GM13977 (cell line): ENCODE measurements around the gene RGMB.

Experiments
- DNase-seq: peaks from one replicate; pipeline ENCODE4 v3.0.0; 2012; ENCODE audit warnings: low spot score
- in situ Hi-C: fragments of 300-500 bp; cut with MboI; formaldehyde crosslinking; loops from one replicate; pipeline ENCODE4 v1.12.0; 2022; ENCODE audit warnings: low sequenced_read_pairs, low pct_unique_long_range_greater_than_20kb, mixed read lengths, inconsistent platforms; ENCODE audit not compliant: unreplicated experiment
- TF ChIP-seq, protein P1 (sequence below): IDR thresholded peaks from 2 replicates; pipeline ENCODE4 v1.5.1; 2012; ENCODE audit warnings: mild to moderate bottlenecking, control low read depth; ENCODE audit not compliant: insufficient read depth; ENCODE audit errors: extremely low read depth, missing control alignments

RGMB gene

DNA sequence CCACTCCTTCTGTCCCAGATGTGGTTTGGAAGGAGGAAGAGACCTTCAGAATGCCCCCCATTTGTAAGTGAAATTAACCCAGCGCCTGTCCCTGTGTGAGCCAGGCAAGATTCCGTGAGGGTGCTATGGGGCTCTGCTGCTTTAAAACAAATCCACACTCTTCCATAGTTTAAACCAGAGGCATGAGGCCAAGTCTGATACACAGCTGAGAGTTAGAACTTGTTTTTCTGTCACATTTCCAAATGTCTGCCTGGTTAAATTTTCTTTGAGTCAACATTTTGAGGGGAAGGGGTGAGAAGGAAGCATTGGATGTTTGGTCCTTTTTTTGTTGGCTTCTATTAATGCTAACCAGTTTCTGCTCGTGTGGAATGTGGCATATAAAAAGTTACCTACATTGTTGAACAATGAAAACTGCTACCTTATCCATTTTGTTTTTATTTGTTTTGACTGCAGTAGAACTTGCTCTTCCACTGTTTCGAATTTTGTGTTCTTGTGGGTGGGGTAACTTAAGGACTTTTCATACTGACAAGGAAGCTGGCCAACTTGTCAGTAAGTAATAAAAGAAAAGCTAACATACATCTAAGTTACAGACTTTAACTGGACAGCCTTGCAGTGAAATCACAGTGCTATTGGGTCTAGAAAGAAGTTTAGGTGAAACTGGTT lies 12.9 kb downstream of the RGMB start:
- TF ChIP-seq, protein P1, sequence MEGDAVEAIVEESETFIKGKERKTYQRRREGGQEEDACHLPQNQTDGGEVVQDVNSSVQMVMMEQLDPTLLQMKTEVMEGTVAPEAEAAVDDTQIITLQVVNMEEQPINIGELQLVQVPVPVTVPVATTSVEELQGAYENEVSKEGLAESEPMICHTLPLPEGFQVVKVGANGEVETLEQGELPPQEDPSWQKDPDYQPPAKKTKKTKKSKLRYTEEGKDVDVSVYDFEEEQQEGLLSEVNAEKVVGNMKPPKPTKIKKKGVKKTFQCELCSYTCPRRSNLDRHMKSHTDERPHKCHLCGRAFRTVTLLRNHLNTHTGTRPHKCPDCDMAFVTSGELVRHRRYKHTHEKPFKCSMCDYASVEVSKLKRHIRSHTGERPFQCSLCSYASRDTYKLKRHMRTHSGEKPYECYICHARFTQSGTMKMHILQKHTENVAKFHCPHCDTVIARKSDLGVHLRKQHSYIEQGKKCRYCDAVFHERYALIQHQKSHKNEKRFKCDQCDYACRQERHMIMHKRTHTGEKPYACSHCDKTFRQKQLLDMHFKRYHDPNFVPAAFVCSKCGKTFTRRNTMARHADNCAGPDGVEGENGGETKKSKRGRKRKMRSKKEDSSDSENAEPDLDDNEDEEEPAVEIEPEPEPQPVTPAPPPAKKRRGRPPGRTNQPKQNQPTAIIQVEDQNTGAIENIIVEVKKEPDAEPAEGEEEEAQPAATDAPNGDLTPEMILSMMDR = no peak
- in situ Hi-C loops = no loop called here
- DNase-seq = no peak

DNA sequence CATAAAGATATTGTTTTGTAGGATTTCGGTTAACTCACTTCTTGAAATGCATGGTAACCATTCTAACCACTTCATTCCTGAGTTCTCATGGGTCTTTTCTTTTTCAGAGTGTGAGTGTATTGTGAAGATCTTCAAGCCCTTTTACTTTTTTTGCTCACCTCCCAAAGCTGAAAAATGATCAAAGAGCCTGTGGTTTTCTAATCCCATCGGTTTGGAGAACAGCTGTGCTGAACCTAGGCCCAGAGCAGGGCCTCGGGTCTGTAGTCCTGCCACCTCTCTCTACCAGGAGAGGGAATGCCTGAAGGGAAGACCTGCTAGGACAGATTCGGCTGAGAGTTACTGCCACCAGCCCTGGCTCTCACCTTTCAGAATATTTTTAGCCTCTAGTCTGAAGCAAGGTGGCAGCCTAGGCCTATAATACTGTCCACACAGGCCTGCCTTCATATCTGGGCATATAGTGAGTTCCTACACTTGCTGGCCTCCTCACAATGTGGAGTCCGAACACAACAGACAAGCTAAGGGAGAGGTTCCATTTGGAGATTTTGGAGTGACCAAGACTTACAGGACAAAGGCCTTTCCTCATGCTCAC lies 13.8 kb downstream of the RGMB start:
- TF ChIP-seq, protein P1 = no peak
- DNase-seq = no peak
- in situ Hi-C loops = no loop called here

DNA sequence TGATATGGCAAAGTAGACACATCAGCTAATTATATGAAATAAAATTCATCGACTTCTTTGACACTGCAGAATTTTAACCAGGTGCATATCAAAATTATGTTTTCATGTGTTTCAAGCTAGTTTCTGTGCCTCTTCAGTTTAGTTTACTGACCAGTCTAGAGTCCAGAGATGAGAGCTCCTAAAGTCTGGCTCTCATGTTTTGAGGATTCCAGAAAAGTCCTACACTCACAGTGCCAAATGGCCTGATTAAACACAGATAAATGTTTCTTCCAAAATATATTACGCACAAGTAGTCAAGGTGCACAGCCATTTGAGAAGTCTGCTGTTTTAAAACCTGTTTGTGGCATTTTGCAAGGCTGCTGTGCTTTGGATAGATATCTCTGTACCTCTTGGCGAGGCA lies 15.6 kb downstream of the RGMB start:
- in situ Hi-C loops = no loop called here
- TF ChIP-seq, protein P1 = no peak
- DNase-seq = no peak

DNA sequence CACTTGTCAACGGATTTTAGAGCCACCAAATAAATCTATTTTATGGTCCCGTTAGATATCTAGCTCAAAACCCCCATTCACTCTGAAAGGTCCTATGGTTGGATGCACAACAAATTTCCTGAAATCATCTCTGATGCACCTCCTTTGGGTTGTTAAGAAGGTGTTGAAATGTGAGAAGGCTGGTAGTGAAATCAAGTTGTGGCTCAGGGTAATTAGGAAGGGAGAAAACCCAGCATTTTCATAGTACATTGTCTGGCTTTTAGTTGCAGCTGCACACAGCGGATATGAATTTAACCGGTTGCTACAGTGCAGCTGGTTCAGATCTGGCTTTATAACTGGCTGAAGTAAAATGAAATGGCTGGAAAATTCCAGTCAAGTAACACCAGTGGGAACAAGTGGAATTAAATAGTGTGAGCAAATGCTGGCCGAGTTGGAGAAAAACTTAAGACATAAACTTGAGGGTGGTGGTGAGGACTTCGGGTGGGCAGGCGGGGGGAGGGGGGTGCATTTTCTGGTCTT lies 17.6 kb downstream of the RGMB start:
- in situ Hi-C loops = no loop called here
- TF ChIP-seq, protein P1 = no peak
- no peak for DNase-seq

DNA sequence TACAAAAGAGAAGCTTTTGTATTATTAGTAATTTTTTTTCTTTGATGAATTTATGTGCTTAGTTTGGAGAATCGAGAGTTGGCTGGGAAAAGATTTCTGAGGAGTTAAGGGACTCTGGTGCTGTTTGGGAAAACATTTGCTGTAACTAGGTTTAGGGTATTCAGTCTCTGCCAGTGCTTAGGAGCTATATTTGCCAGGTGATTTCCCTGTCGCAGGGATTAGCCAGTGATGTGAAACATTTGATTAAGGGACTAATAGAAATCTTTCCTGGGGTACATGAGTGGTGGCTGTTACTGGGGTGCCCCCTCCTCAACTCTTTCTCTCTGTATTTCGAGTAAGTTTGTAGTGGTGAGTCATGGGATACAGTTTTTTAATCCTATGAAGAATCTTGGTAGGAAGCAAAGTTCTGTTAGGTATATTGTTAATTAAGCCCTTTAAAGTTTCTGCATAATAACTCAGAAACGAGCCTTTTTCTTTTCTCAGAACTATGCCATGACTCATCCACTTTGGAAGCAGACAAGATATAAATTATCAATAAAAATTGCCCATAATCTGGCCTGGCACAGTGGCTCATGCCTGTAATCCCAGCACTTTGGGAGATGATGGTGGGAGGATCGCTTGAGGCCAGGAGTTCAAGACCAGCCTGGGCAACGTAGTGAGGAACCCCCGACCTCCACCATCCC lies 18.6 kb downstream of the RGMB start:
- TF ChIP-seq, protein P1 = no peak
- DNase-seq = no peak
- in situ Hi-C loops = no loop called here

DNA sequence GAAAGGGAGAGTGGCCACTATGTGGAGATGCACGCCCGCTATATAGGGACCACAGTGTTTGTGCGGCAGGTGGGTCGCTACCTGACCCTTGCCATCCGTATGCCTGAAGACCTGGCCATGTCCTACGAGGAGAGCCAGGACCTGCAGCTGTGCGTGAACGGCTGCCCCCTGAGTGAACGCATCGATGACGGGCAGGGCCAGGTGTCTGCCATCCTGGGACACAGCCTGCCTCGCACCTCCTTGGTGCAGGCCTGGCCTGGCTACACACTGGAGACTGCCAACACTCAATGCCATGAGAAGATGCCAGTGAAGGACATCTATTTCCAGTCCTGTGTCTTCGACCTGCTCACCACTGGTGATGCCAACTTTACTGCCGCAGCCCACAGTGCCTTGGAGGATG lies 19.8 kb downstream of the RGMB start:
- TF ChIP-seq, protein P1 = no peak
- in situ Hi-C loops = no loop called here
- no peak for DNase-seq
